HG03378 (cell line): Measurements from ENCODE around the gene SLC39A1.
"Not testable (repeated sequence)": the region's sequence is repeated elsewhere in the genome, so short reads cannot be mapped to it uniquely, and the experiment has no call there.

Experiments
- ATAC-seq: cut with Tn5 transposase; IDR thresholded peaks from one replicate; pipeline ENCODE4 v1.9.1; 2021; ENCODE audit warnings: mild to moderate bottlenecking, moderate library complexity; ENCODE audit not compliant: unreplicated experiment

Gene SLC39A1

GRCh38 chr1:153963030-153963849, at the start of gene SLC39A1:
Gene SLC39A1 (minus strand): TSS chr1:153963537. CDS start chr1:153962715, 822 bp downstream.
- ATAC-seq: peak; percentile 32

- ATAC-seq: not testable (repeated sequence)
These were observed 49.2 kb upstream of the SLC39A1 start for GRCh38 chr1:154012543-154012942.

- no peak for ATAC-seq
These were observed 48.8 kb upstream of the SLC39A1 start for GRCh38 chr1:154012129-154012528.

GRCh38 chr1:154006136-154006535, 42.8 kb upstream of the SLC39A1 start:
- no peak for ATAC-seq

- ATAC-seq: no peak
These were observed 37.1 kb upstream of the SLC39A1 start for GRCh38 chr1:154000420-154000819.

- ATAC-seq: not testable (repeated sequence)
These were observed 33.5 kb upstream of the SLC39A1 start for GRCh38 chr1:153996882-153997281.

GRCh38 chr1:153995640-153996039, 32.3 kb upstream of the SLC39A1 start:
- ATAC-seq: no peak

- ATAC-seq: no peak
These were observed 31.9 kb upstream of the SLC39A1 start for GRCh38 chr1:153995202-153995601.

GRCh38 chr1:153991806-153992205, 28.5 kb upstream of the SLC39A1 start:
- ATAC-seq: no peak

GRCh38 chr1:153991151-153991630, 27.9 kb upstream of the SLC39A1 start:
- ATAC-seq: no peak

- peak; percentile 67 for ATAC-seq
These were observed 27.3 kb upstream of the SLC39A1 start, which contains the start of gene RPS27 for GRCh38 chr1:153990468-153991150. Gene RPS27 (plus strand): TSS chr1:153990762. CDS start chr1:153990797, 35 bp downstream.

GRCh38 chr1:153987621-153988020, 24.3 kb upstream of the SLC39A1 start:
- no peak for ATAC-seq

GRCh38 chr1:153985941-153986761, 22.8 kb upstream of the SLC39A1 start, which contains the start of gene RAB13:
Gene RAB13 (minus strand): TSS chr1:153986339. CDS start chr1:153986236, 103 bp downstream.
- no peak for ATAC-seq

GRCh38 chr1:153985341-153985912, 22.1 kb upstream of the SLC39A1 start:
- no peak for ATAC-seq

- ATAC-seq: no peak
These were observed 21.0 kb upstream of the SLC39A1 start for GRCh38 chr1:153984123-153984894.

- not testable (repeated sequence) for ATAC-seq
These were observed 18.4 kb upstream of the SLC39A1 start for GRCh38 chr1:153981735-153982134.

- ATAC-seq: not testable (repeated sequence)
These were observed 15.8 kb upstream of the SLC39A1 start for GRCh38 chr1:153979091-153979490.

GRCh38 chr1:153978274-153978909, 15.1 kb upstream of the SLC39A1 start:
- no peak for ATAC-seq
